HG02943 (cell line): ENCODE data around the gene SLC20A1.
A peak's percentile ranks its signal among the peaks of the same experiment; 100 is the strongest.
"Not testable (repeated sequence)": the region's sequence is repeated elsewhere in the genome, so short reads cannot be mapped to it uniquely, and the experiment has no call there.

ENCODE experiments used
- ATAC-seq: cut with Tn5 transposase; IDR thresholded peaks from one replicate; pipeline ENCODE4 v1.9.1; 2021; ENCODE audit warnings: mild to moderate bottlenecking, low read depth, moderate library complexity; ENCODE audit not compliant: unreplicated experiment

SLC20A1 gene

GRCh38 chr2:112644933-112645309, 818 bp upstream of the SLC20A1 start:
- ATAC-seq = peak; percentile 2

- peak; percentile 29 for ATAC-seq
Observed at GRCh38 chr2:112646102-112646719, 472 bp downstream of the SLC20A1 start.

- no peak for ATAC-seq
Observed at GRCh38 chr2:112646791-112647689, 1.3 kb downstream of the SLC20A1 start.

GRCh38 chr2:112648081-112648480, 2.3 kb downstream of the SLC20A1 start:
- no peak for ATAC-seq

- no peak for ATAC-seq
Observed at GRCh38 chr2:112656679-112657078, 10.9 kb downstream of the SLC20A1 start.

- no peak for ATAC-seq
Observed at GRCh38 chr2:112658301-112658700, 12.6 kb downstream of the SLC20A1 start.

- no peak for ATAC-seq
Observed at GRCh38 chr2:112658839-112659667, 13.3 kb downstream of the SLC20A1 start.

GRCh38 chr2:112660138-112660537, 14.4 kb downstream of the SLC20A1 start:
- no peak for ATAC-seq

- no peak for ATAC-seq
Observed at GRCh38 chr2:112661656-112662305, 16.0 kb downstream of the SLC20A1 start.

- ATAC-seq = no peak
Observed at GRCh38 chr2:112662704-112663103, 17.0 kb downstream of the SLC20A1 start.

GRCh38 chr2:112664689-112665088, 18.9 kb downstream of the SLC20A1 start:
- ATAC-seq = no peak

- ATAC-seq = no peak
Observed at GRCh38 chr2:112665113-112665780, 19.5 kb downstream of the SLC20A1 start.

GRCh38 chr2:112666761-112667122, 21.0 kb downstream of the SLC20A1 start:
- ATAC-seq = no peak

- not testable (repeated sequence) for ATAC-seq
Observed at GRCh38 chr2:112667540-112667939, 21.8 kb downstream of the SLC20A1 start.

- ATAC-seq = no peak
Observed at GRCh38 chr2:112669667-112670066, 23.9 kb downstream of the SLC20A1 start.

GRCh38 chr2:112670252-112671022, 24.7 kb downstream of the SLC20A1 start:
- no peak for ATAC-seq

- ATAC-seq = no peak
Observed at GRCh38 chr2:112671801-112672200, 26.1 kb downstream of the SLC20A1 start.

GRCh38 chr2:112673008-112673407, 27.3 kb downstream of the SLC20A1 start:
- ATAC-seq = no peak

- no peak for ATAC-seq
Observed at GRCh38 chr2:112674229-112674628, 28.5 kb downstream of the SLC20A1 start.
